GM21528 (cell line): ENCODE data around the gene CTAGE6.
"Not testable (repeated sequence)": the region's sequence is repeated elsewhere in the genome, so short reads cannot be mapped to it uniquely, and the experiment has no call there.

Experiments used
- ATAC-seq: cut with Tn5 transposase; IDR thresholded peaks from one replicate; pipeline ENCODE4 v1.9.1; 2021; ENCODE audit warnings: mild to moderate bottlenecking, moderate library complexity; ENCODE audit not compliant: unreplicated experiment, low FRiP score

CTAGE6 gene

DNA sequence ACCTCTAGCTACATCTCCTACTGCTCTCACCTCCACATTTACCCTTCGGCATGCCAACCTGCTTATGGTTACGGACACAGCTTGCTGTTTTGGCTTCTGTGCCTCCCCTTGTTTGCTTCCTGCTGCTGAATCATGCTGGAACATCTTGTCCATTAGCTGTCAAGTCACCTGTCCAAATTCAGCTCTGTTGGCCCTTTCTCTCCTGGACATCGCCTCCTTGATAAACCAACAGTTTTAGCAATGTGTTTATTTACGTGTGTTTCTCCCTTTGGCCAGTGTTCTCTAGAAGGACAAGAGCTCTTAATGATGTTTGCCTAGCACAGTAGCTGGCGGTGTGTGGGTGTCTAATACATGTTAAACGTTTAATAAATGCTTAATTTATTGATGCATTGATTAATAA is 31.4 kb downstream of the CTAGE6 start:
- not testable (repeated sequence) for ATAC-seq

DNA sequence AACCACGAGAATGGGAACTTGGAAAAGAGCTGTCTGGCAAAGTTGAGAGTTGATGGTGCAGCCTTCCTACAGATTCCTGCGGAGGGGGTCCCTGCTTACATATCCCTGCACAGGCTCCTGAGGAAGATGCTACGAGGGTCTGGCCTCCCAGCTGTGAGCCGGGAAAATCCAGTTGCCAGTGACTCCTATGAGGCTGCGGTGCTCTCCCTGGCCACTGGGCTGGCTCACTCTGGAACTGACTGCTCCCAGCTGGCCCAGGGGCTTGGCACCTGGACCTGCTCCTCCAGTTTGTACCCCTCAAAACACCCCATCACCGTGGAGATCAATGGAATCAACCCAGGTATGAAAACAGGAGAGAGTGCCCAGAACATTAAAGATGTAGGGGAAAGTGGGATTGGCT is 37.2 kb downstream of the CTAGE6 start:
- not testable (repeated sequence) for ATAC-seq

DNA sequence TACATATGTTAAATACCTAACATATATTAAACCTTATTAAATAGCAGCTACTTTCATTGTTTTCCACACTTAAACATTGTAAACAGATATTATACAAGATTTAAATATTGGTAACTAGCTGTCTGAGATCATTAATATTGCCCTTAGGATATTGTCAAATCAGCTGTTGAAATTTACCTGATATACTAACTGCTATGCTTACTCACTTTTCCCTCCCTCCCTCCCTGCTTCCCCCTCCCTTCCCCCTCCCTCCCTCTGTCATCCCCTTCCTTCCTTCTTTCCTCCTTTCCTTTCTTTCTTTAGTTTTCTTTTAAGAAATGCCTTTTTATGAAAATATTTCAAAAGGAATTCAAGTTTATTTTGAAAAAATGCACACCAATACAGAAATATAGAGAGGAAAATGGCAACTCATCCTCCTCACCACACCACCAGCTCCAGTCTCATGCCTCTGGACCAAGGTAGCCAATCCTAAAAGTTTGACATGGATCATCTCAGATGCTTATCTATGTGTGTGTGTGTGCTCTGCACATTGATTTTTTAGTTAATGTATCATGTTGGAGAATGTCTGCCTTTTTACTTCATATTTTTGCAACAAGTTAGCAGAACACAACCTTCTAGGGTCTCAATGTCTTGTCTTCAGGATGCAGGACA is 41.8 kb downstream of the CTAGE6 start:
- ATAC-seq: not testable (repeated sequence)

DNA sequence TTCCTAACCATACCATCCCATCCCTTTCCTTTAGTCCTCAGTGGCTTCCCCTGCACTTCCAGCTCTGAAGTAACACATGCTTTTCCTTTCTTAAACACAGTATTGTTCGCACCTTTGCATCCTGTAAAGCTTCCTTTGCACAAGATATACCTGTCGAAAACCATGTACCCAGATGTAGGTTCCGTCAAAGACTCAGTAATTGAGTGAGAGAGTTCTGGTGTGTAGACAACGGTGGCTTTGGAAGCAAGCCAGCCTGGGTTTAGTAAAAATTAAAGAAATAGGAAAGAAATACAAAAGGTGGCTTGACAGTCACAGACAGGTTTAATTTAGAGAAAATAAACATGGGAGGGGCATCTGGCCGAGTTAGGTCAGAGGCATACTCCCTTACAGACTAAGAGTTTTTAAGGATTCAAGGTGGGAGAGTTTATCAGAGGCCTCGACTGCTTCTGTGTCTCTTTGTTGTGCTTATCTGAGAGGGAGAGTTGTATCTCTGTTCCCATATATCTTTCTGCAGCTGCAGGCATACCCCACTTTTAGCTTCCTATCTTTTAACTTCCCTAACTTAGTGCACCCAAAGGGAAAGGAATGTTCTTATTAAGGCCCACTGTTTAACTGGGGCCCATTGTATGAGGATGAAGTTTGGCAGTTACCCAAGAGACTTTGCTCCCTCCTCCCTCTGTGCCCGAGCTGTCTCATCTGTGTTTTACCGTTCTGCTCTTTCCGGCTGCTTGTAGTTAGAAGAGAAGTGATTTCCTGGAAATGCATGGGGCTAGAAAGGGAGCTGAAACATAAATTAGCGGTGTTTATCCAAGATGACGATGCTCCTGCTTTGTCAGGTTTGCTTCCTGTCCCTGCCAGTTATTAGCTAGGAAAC is 42.7 kb downstream of the CTAGE6 start:
- ATAC-seq: not testable (repeated sequence)

DNA sequence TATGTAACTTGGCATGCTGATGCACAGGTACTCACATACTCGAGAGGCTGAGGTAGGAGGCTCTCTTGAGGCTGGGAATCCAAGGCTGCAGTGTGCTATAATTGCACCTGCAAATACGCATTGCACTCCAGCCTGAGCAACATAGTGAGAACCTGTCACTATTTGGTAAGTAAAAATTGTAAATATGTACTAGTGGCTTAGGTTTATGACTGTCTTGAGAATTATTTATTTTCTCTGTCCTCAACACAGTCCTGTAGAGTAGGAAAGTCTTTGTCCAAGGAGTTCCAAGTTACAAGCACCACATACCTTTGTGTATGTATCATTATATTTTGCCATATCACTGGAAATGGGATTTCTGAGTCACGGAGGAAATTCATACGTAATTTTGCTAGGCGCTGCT is 45.1 kb downstream of the CTAGE6 start:
- not testable (repeated sequence) for ATAC-seq

DNA sequence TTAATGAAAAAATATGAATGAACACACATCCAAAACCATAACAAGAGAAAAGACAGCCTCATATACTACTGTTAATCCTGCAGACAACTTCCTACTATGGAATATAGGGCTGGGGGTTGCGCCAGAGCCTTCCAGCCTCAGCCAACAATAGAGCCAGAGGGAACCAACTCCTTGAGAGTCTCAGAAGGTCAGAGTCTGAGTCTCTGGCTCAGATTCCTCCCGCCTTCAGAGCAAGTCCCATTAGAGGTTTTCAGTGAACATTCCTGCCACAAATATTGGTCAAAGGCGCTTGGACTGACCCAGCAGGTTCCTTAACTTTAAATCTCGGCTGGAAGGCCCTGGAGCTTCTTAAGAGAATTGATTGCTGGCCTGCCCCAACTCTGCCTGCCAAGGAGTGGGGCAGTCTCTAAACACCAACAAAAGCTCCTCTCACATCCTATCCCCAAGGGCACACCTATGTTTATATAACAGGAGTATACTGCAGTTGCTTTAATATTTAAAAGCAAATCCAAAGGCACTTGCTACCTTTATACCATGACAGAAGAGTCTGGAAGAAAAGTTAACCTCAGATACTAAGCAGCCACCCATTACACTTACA is 45.7 kb downstream of the CTAGE6 start:
- ATAC-seq: not testable (repeated sequence)

DNA sequence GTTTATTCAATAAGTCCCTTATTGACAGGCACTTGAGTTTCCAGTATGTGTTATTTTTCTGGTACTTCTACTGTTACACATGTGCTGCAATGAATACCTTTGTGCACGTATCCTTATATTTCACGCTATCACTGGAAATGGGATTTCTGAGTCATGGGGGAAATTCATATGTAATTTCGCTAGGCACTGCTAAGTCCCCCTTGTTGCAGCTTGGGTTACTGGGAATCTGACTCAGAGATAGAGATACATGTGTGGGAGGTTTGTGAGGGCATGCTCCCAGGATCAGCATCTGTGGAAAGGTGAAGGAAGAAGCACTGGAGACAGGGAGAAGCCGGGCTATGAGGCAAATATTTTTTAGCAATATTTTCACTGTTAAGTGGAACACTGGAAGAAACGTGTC is 47.6 kb downstream of the CTAGE6 start:
- ATAC-seq: not testable (repeated sequence)
